Omental fat pad (tissue), 4 donors: ENCODE results near the gene ALG2. TPM values are rescaled to one million over a fixed set of nuclear protein-coding genes. Genes with fewer than 3 reads are reported as not detected.

Source experiments
- ATAC-seq: fragments of 150-250 bp; one replicate; pipeline ENCODE4 v1.9.1; 2016; ENCODE audit warnings: mild to moderate bottlenecking, moderate library complexity; ENCODE audit not compliant: low FRiP score
- DNase-seq: peaks from one replicate; pipeline ENCODE4 v3.0.0-alpha.2; 2019; ENCODE audit warnings: low spot score
- CTCF ChIP-seq, 3 donors: fragments of 450-650 bp; IDR thresholded peaks; one replicate each; pipeline ENCODE4 v1.5.1; 2016 to 2017; ENCODE audit warnings: antibody characterized with exemption in 3 of 3, mild to moderate bottlenecking in 3 of 3, moderate library complexity in 2 of 3
- total RNA-seq, 4 donors: library from RNA; depleted of rRNA; stranded (reverse); fragments of >200 nt; gene quantifications; one replicate each; pipeline ENCODE4 v1.1.0, GENCODE V29; 2016

ALG2 gene
- total RNA-seq, 4 donors from 2014 or later, result 29.6 to 62.9 (median 44.5) TPM

- no peak for TF ChIP-seq CTCF (IDR thresholded peaks at IDR 0.05)
- DNase-seq (no peak), ATAC-seq (no peak)
Observed at GRCh38 chr9:99181206-99181605, 40.5 kb downstream of the ALG2 start.

- TF ChIP-seq CTCF (IDR thresholded peaks at IDR 0.05), result no peak
- no peak for DNase-seq
- no peak for ATAC-seq
Observed at GRCh38 chr9:99180662-99181061, 41.1 kb downstream of the ALG2 start.

GRCh38 chr9:99180199-99180598, 41.5 kb downstream of the ALG2 start:
- TF ChIP-seq CTCF (IDR thresholded peaks at IDR 0.05), result no peak
- DNase-seq, result no peak
- no peak for ATAC-seq

GRCh38 chr9:99178912-99179872, 42.5 kb downstream of the ALG2 start:
- no peak for DNase-seq
- TF ChIP-seq CTCF (IDR thresholded peaks at IDR 0.05), result no peak
- ATAC-seq, result no peak

GRCh38 chr9:99177576-99178366, 44.0 kb downstream of the ALG2 start:
- ATAC-seq, result no peak
- DNase-seq, result no peak
- no peak for TF ChIP-seq CTCF (IDR thresholded peaks at IDR 0.05)

- DNase-seq (no peak), ATAC-seq (no peak)
- no peak for TF ChIP-seq CTCF (IDR thresholded peaks at IDR 0.05)
Observed at GRCh38 chr9:99176527-99177013, 45.2 kb downstream of the ALG2 start.
